ENCODE measurements around the gene S100A8.

S100A8 gene

GRCh38 chr1:153341431-153341934 is 49.4 kb downstream of the S100A8 start:
- Histone ChIP-seq H3K9ac (ENCODE audit: low read depth in 1 of 2, low read length in 2 of 2) (no peak overlapping the region), H3K4me1 (ENCODE audit: control insufficient read depth in 2 of 2, insufficient read depth in 2 of 2, low read length in 2 of 2) (no peaks in the 10 kb centered on the region), H3K4me3 (ENCODE audit: low read length in 2 of 2) (no peak overlapping the region), H3K36me3 (ENCODE audit: control insufficient read depth in 2 of 2, insufficient read depth in 2 of 2, low read length in 2 of 2) (no peaks in the 10 kb centered on the region), H3K9me3 (ENCODE audit: control insufficient read depth in 2 of 2, low read length in 2 of 2) (no peaks in the 10 kb centered on the region), H3K27ac (ENCODE audit: low read depth in 2 of 2, low read length in 2 of 2) (no peak overlapping the region), H3K27me3 (ENCODE audit: control insufficient read depth in 2 of 2, insufficient read depth in 2 of 2, low read length in 2 of 2) (no peaks in the 10 kb centered on the region)

DNA sequence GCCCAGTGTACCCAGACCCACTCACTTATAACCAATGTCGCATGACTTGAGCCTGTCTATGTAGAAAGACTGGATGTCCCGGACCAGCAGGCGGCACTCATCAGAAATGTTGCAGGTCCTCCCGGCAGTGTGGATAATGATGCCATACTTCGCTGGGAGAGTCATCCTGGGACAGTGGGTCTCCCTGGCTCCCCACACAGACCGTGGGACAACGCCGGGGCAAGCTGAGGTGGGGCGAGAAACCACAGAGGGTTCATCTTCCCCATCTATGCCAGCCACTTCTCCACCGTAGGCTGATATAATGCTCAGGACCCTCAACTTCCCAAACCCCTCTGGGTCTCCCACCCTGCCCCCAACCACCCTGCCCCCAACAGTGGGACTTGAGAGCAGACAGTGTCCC is 50.5 kb downstream of the S100A8 start:
- H3K9ac ChIP-seq (ENCODE audit: low read depth in 1 of 2, low read length in 2 of 2) = no peak overlapping the region
- H3K27me3 ChIP-seq (ENCODE audit: control insufficient read depth in 2 of 2, insufficient read depth in 2 of 2, low read length in 2 of 2) = no peaks in the 10 kb centered on the region
- H3K36me3 ChIP-seq (ENCODE audit: control insufficient read depth in 2 of 2, insufficient read depth in 2 of 2, low read length in 2 of 2) = no peaks in the 10 kb centered on the region
- no peak overlapping the region for H3K27ac ChIP-seq (ENCODE audit: low read depth in 2 of 2, low read length in 2 of 2)
- no peaks in the 10 kb centered on the region for H3K4me1 ChIP-seq (ENCODE audit: control insufficient read depth in 2 of 2, insufficient read depth in 2 of 2, low read length in 2 of 2)
- no peaks in the 10 kb centered on the region for H3K9me3 ChIP-seq (ENCODE audit: control insufficient read depth in 2 of 2, low read length in 2 of 2)
- H3K4me3 ChIP-seq (ENCODE audit: low read length in 2 of 2) = no peak overlapping the region
